Measurements from ENCODE around the gene CRKL. TPM values are rescaled to one million over a fixed set of nuclear protein-coding genes. Genes with fewer than 3 reads are reported as not detected.
"Not testable (repeated sequence)": the region's sequence is repeated elsewhere in the genome, so short reads cannot be mapped to it uniquely, and the experiment has no call there.

CRKL gene
- total and polyA plus RNA-seq, 2 experiments from 2014 or later: 26.7 to 42.5 TPM

- Histone ChIP-seq H3K4me3 (no peak overlapping the region), H3K27me3 (replicated peaks; ENCODE audit: insufficient read depth) (no peaks in the 10 kb centered on the region), H3K9me3 (ENCODE audit: low read depth) (no peaks in the 10 kb centered on the region), H3K9ac (no peak overlapping the region), H3F3A (ENCODE audit: insufficient read depth) (peaks cover 29% of the 10 kb centered on the region), H2AFZ (no peak overlapping the region), H3K36me3 (ENCODE audit: low read depth) (no peaks in the 10 kb centered on the region), H3K4me2 (ENCODE audit: unreplicated experiment) (no peak overlapping the region), H3K79me2 (ENCODE audit: insufficient read depth) (peaks cover 100% of the 10 kb centered on the region), H3K9me2 (ENCODE audit: insufficient read depth) (no peaks in the 10 kb centered on the region), H3K27ac (peak overlapping the region; percentile 43), H3K4me1 (ENCODE audit: insufficient read depth) (peaks cover 26% of the 10 kb centered on the region), H4K20me1 (ENCODE audit: insufficient read depth) (peaks cover 61% of the 10 kb centered on the region)
- DNase-seq: peak; percentile 55
- WGBS, 2 experiments (ENCODE audit: low coverage in 1 of 2, low lambda C conversion rate in 2 of 2, missing lambda C conversion rate in 2 of 2): 16 to 33% methylated on average over 3 of the region's 3 CpGs
- in situ Hi-C loops (cut with MboI): no loop called here
- TF ChIP-seq EZH2 (IDR thresholded peaks at IDR 0.05; ENCODE audit: insufficient read depth, poor library complexity, severe bottlenecking) (no peak), EZH2phosphoT487 (IDR thresholded peaks at IDR 0.05; ENCODE audit: insufficient read depth, low read depth) (no peak)
These were observed 23.0 kb downstream of the CRKL start for GRCh38 chr22:20940186-20940651.

- 68 to 69% methylated on average over 4 of the region's 4 CpGs for WGBS, 2 experiments (ENCODE audit: low coverage in 1 of 2, low lambda C conversion rate in 2 of 2, missing lambda C conversion rate in 2 of 2)
- no peaks in the 10 kb centered on the region for H3K9me3 ChIP-seq (ENCODE audit: low read depth)
- H3K9me2 ChIP-seq (ENCODE audit: insufficient read depth): no peaks in the 10 kb centered on the region
- peak overlapping the region; percentile 43 for H3K27ac ChIP-seq
- H3K79me2 ChIP-seq (ENCODE audit: insufficient read depth): peaks cover 100% of the 10 kb centered on the region
- H4K20me1 ChIP-seq (ENCODE audit: insufficient read depth): peaks cover 66% of the 10 kb centered on the region
- no peak overlapping the region for H3K4me3 ChIP-seq
- TF ChIP-seq EZH2phosphoT487 (IDR thresholded peaks at IDR 0.05; ENCODE audit: insufficient read depth, low read depth) (no peak), EZH2 (IDR thresholded peaks at IDR 0.05; ENCODE audit: insufficient read depth, poor library complexity, severe bottlenecking) (no peak)
- peaks cover 33% of the 10 kb centered on the region for H3K4me1 ChIP-seq (ENCODE audit: insufficient read depth)
- H3F3A ChIP-seq (ENCODE audit: insufficient read depth): peaks cover 32% of the 10 kb centered on the region
- in situ Hi-C loops (cut with MboI): no loop called here
- DNase-seq: peak; percentile 48
- no peaks in the 10 kb centered on the region for H3K36me3 ChIP-seq (ENCODE audit: low read depth)
- no peak overlapping the region for H3K9ac ChIP-seq
- H3K27me3 ChIP-seq (replicated peaks; ENCODE audit: insufficient read depth): no peaks in the 10 kb centered on the region
- H3K4me2 ChIP-seq (ENCODE audit: unreplicated experiment): no peak overlapping the region
- no peak overlapping the region for H2AFZ ChIP-seq
These were observed 23.7 kb downstream of the CRKL start for GRCh38 chr22:20940904-20941385.

GRCh38 chr22:20942203-20942902, 25.1 kb downstream of the CRKL start:
- H3K9me3 ChIP-seq (ENCODE audit: low read depth); H3K27ac ChIP-seq; H3K27me3 ChIP-seq (replicated peaks; ENCODE audit: insufficient read depth); H3K9me2 ChIP-seq (ENCODE audit: insufficient read depth); DNase-seq; H3K4me2 ChIP-seq (ENCODE audit: unreplicated experiment); H3K9ac ChIP-seq; in situ Hi-C loops (cut with MboI); H3K36me3 ChIP-seq (ENCODE audit: low read depth); H3K4me3 ChIP-seq; H2AFZ ChIP-seq: not testable (repeated sequence)
- Histone ChIP-seq H3K4me1 (ENCODE audit: insufficient read depth) (peaks cover 42% of the 10 kb centered on the region), H4K20me1 (ENCODE audit: insufficient read depth) (peaks cover 72% of the 10 kb centered on the region), H3K79me2 (ENCODE audit: insufficient read depth) (peaks cover 100% of the 10 kb centered on the region), H3F3A (ENCODE audit: insufficient read depth) (peaks cover 32% of the 10 kb centered on the region)
- 84 to 86% methylated on average over 7 of the region's 7 CpGs for WGBS, 2 experiments (ENCODE audit: low coverage in 1 of 2, low lambda C conversion rate in 2 of 2, missing lambda C conversion rate in 2 of 2)

- Histone ChIP-seq H3K9me2 (ENCODE audit: insufficient read depth) (no peaks in the 10 kb centered on the region), H3K27me3 (replicated peaks; ENCODE audit: insufficient read depth) (no peaks in the 10 kb centered on the region)
- WGBS, 2 experiments (ENCODE audit: low coverage in 1 of 2, low lambda C conversion rate in 2 of 2, missing lambda C conversion rate in 2 of 2): 75 to 78% methylated on average over 8 of the region's 8 CpGs
These were observed 26.1 kb downstream of the CRKL start for GRCh38 chr22:20943104-20943933.

More at GRCh38 chr22:20943104-20943933, 26.1 kb downstream of the CRKL start:
- Histone ChIP-seq H2AFZ (no peak overlapping the region), H3K27ac (no peak overlapping the region), H3K9ac (no peak overlapping the region), H3K4me1 (ENCODE audit: insufficient read depth) (peaks cover 35% of the 10 kb centered on the region), H3K79me2 (ENCODE audit: insufficient read depth) (peaks cover 100% of the 10 kb centered on the region), H3K36me3 (ENCODE audit: low read depth) (no peaks in the 10 kb centered on the region), H3K9me3 (ENCODE audit: low read depth) (no peaks in the 10 kb centered on the region), H3F3A (ENCODE audit: insufficient read depth) (peaks cover 32% of the 10 kb centered on the region), H4K20me1 (ENCODE audit: insufficient read depth) (peaks cover 69% of the 10 kb centered on the region), H3K4me2 (ENCODE audit: unreplicated experiment) (no peak overlapping the region), H3K4me3 (no peak overlapping the region)
- DNase-seq: no peak
- in situ Hi-C loops (cut with MboI): no loop called here
- TF ChIP-seq EZH2 (IDR thresholded peaks at IDR 0.05; ENCODE audit: insufficient read depth, poor library complexity, severe bottlenecking) (no peak), EZH2phosphoT487 (IDR thresholded peaks at IDR 0.05; ENCODE audit: insufficient read depth, low read depth) (no peak)
